Activated CD8-positive, alpha-beta T cell treated with anti-CD3 and anti-CD28 coated beads, Interleukin-2, amount 10 ng/mL, durations not matched to agents 7 days and 5 days (primary cell): ENCODE data around the gene SYNE2. TPM values are rescaled to one million over a fixed set of nuclear protein-coding genes. Genes with fewer than 3 reads are reported as not detected.

Source experiments
- ATAC-seq: fragments of 150-1000 bp; cut with Tn5 transposase; one replicate; pipeline ENCODE4 v1.10.0; 2021; ENCODE audit warnings: moderate library complexity
- CTCF ChIA-PET: fragments of 350-600 bp; sonication (Branson Sonifier 250); formaldehyde crosslinking; loops from one replicate; lab custom pipeline; 2021; ENCODE audit warnings: antibody characterized with exemption; lab: Charles Lee
- POLR2A ChIA-PET: fragments of 350-600 bp; sonication (Branson Sonifier 250); formaldehyde crosslinking; loops from one replicate; lab custom pipeline; 2021; ENCODE audit warnings: antibody characterized with exemption; lab: Charles Lee
- DNase-seq: peaks from one replicate; pipeline ENCODE4 v3.0.0-alpha.2; 2020
- H3K27ac Mint-ChIP-seq: one replicate; pipeline ENCODE4 v1.8.0; 2021; ENCODE audit warnings: mild to moderate bottlenecking, mixed read lengths
- H3K27me3 Mint-ChIP-seq: one replicate; pipeline ENCODE4 v1.8.0; 2021; ENCODE audit warnings: low read depth, mixed read lengths
- H3K36me3 Mint-ChIP-seq: one replicate; pipeline ENCODE4 v1.8.0; 2021; ENCODE audit warnings: low read depth, mixed read lengths
- H3K4me1 Mint-ChIP-seq: one replicate; pipeline ENCODE4 v1.8.0; 2021; ENCODE audit warnings: low read depth, mixed read lengths
- H3K4me3 Mint-ChIP-seq: one replicate; pipeline ENCODE4 v1.8.0; 2021; ENCODE audit warnings: mild to moderate bottlenecking, mixed read lengths
- H3K9me3 Mint-ChIP-seq: one replicate; pipeline ENCODE4 v1.8.0; 2022; ENCODE audit warnings: mixed read lengths; ENCODE audit not compliant: insufficient read depth
- total RNA-seq, 2 experiments: library from RNA; stranded (reverse); gene quantifications; one replicate each; pipeline ENCODE4 v1.2.3, GENCODE V29; 2021

The SYNE2 gene
- total RNA-seq, 2 experiments from 2014 or later: 198 to 206 TPM

DNA sequence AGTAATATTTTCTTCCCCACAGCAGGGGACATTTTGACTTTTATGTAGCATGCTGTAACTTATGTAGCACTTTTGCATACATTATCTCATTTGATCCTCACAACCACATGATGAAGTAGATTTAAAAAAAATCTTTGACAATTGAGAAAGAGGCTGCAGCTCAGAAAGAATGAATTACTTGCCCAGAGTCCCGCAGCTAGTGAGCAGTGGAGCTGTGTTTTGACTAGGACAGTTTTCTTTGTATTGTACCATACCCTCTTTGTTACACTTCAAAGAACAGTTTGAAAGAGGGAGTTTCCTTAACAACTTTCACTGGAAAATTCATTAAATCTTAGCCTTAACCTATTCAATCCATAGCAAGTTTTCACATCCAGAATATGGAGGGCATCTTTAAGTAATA lies 58.6 kb downstream of the SYNE2 start:
- POLR2A ChIA-PET: no interaction called here
- H3K36me3 Mint-ChIP-seq: peaks cover 50% of the 10 kb centered on the region
- H3K9me3 Mint-ChIP-seq: no peaks in the 10 kb centered on the region
- no peak overlapping the region for H3K27ac Mint-ChIP-seq
- ATAC-seq (no peak), DNase-seq (no peak)
- no peaks in the 10 kb centered on the region for H3K27me3 Mint-ChIP-seq
- CTCF ChIA-PET: no interaction called here
- peaks cover 33% of the 10 kb centered on the region for H3K4me1 Mint-ChIP-seq
- H3K4me3 Mint-ChIP-seq: no peak overlapping the region

DNA sequence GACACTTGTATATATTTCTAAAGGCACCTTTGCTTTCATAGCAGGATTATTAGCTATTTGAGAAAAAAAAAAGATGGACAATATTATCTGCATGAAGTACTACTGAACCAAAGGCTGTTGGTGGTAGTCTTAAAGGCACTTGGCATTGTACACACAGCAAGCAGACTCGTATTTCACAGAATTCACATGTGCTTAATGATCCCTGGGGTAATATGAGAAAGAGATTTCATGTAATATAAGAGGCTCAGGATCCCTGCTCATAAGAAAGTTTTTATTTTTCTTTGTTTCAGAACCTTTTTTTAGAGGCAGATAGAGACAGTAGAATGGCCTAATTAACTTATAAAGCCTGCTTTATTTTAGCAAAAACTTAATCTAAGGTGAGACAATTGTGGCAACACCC lies 59.5 kb downstream of the SYNE2 start:
- Mint-ChIP-seq H3K27me3 (no peaks in the 10 kb centered on the region), H3K4me3 (no peak overlapping the region), H3K36me3 (peaks cover 49% of the 10 kb centered on the region), H3K9me3 (no peaks in the 10 kb centered on the region), H3K4me1 (peaks cover 33% of the 10 kb centered on the region), H3K27ac (no peak overlapping the region)
- no peak for DNase-seq
- ChIA-PET CTCF (no interaction called here), POLR2A (no interaction called here)
- ATAC-seq: no peak

DNA sequence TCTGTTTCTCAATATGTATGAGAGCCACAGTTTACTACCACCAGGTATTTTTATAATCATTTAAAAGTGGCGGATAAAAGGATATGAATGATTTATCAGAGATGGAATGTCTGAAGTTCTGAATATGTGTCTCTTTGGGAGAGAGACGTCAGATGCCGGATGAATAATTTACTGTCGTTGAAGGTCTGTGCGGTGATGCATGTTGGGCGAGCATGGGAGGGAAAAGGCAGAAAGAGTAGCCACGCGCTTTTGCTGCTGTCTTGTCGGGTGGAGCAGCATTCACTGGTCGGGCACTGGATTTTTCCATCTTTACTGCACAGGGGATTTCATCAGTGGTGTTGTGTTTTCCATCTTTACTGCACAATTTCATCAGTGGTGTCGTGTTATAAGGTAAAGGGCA lies 65.6 kb downstream of the SYNE2 start:
- Mint-ChIP-seq H3K36me3 (peaks cover 28% of the 10 kb centered on the region), H3K9me3 (no peaks in the 10 kb centered on the region), H3K4me1 (peaks cover 12% of the 10 kb centered on the region), H3K27me3 (no peaks in the 10 kb centered on the region), H3K4me3 (no peak overlapping the region), H3K27ac (no peak overlapping the region)
- POLR2A ChIA-PET: no interaction called here
- CTCF ChIA-PET: interaction anchor here (1.2 kb wide), 1 partner anchor 119 kb away, joined by 3 read pairs; no protein-coding TSS in a partner anchor
- no peak for ATAC-seq
- DNase-seq: no peak

DNA sequence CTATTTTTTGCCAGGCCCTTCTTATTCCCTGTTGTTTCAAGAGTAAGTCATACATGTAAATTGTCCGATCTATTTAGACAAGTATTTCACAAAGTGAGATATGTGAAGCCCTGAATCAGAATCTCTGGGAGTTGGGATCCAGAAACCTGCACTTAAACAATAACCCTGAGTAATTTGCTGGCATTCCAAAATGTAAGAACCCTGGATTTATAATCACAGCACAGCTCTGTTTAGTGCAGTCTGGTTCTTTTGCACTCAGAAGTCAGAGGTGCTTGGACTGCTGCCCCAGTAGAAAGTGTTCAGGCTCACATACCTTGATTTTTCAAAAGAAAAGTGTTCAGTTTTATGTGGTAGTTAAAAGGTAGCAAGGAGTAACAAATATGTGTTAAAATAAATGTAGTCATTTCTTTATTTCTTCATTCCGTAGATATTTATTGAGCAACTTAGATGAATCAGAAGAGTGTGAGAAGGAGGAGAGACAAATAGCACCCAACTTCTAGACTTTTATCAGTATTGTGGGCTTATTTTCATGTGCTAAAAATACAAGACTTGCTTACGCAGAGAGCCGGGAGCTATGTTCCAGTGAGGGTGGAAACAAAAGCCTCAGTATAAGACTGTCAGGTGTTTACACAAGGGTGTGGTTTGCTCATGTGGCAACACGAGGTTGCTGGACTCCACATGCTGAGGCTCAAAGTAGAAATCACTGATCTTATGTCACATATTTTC lies 70.1 kb downstream of the SYNE2 start:
- Mint-ChIP-seq H3K27ac (peak overlapping the region; percentile 32), H3K4me3 (no peak overlapping the region), H3K27me3 (no peaks in the 10 kb centered on the region), H3K9me3 (peaks cover 3% of the 10 kb centered on the region), H3K4me1 (peaks cover 12% of the 10 kb centered on the region), H3K36me3 (peaks cover 42% of the 10 kb centered on the region)
- ATAC-seq (peak; percentile 57), DNase-seq (no peak)
- POLR2A ChIA-PET: no interaction called here
- CTCF ChIA-PET: interaction anchor here (0.7 kb wide), 1 partner anchor 88 kb away, joined by 3 read pairs; no protein-coding TSS in a partner anchor

DNA sequence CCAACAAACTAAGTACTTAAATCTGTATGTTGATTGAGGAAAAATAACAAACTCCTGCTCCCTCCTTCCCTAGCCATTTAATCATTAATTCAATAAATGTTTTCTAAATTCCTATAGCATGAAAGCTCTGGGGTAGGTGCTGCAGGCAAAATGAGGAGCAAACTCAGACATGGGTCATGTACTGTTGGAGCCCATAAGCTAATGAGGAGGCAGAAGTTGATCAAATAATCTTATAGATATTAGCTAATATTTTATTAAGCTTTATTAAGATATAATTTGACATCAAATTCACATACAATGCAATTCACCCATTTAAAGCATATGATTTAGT lies 70.6 kb downstream of the SYNE2 start:
- Mint-ChIP-seq H3K27ac (no peak overlapping the region), H3K9me3 (peaks cover 3% of the 10 kb centered on the region), H3K27me3 (no peaks in the 10 kb centered on the region), H3K4me1 (peaks cover 15% of the 10 kb centered on the region), H3K36me3 (peaks cover 45% of the 10 kb centered on the region), H3K4me3 (no peak overlapping the region)
- no peak for DNase-seq
- CTCF ChIA-PET: interaction anchor here (0.7 kb wide), 1 partner anchor 88 kb away, joined by 3 read pairs; no protein-coding TSS in a partner anchor
- no peak for ATAC-seq
- POLR2A ChIA-PET: no interaction called here

DNA sequence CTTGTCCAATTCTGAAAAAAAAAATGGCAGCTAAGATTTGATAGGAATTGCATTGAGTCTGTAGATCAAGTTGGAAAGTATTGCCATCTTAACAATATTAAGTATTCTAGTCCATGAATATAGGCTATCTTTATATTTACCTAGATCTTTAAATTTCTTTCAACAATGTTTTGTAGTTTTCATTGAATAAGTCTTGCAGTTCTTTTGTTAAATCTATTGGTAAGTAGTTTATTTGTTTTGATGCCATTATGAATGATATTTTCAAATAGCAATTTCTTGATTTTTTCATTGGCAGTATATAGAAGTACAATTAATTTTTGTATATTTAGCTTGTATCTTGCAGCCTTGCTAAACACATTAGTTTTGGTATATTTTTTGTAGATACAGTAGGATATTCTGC lies 71.6 kb downstream of the SYNE2 start:
- ChIA-PET POLR2A (interaction anchor here (1.0 kb wide), 1 partner anchor 9 kb away, joined by 3 read pairs; no protein-coding TSS in a partner anchor), CTCF (no interaction called here)
- Mint-ChIP-seq H3K4me3 (no peak overlapping the region), H3K27me3 (no peaks in the 10 kb centered on the region), H3K27ac (no peak overlapping the region), H3K9me3 (peaks cover 3% of the 10 kb centered on the region), H3K4me1 (peaks cover 15% of the 10 kb centered on the region), H3K36me3 (peaks cover 44% of the 10 kb centered on the region)
- ATAC-seq (no peak), DNase-seq (no peak)

DNA sequence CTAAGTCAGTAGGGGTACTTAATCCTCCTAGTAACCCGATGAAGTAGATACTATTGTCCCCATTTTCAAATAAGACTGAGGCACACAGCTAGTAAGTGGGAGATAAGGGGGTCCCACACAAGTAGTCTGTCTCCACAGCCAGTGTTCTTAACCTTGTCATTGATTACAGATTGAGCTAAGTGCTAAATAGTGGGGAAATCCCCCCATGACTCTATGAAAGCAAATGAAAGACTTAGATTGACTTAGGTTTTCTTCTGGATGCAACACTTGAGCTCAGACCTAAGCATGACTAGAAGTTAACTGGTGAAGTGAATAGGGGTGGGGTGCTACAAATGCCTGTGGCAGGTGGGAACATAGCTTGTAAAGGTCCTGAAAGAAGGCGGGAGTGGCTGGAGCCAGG lies 73.8 kb downstream of the SYNE2 start:
- Mint-ChIP-seq H3K9me3 (peaks cover 3% of the 10 kb centered on the region), H3K36me3 (peaks cover 49% of the 10 kb centered on the region), H3K4me3 (no peak overlapping the region), H3K4me1 (peaks cover 19% of the 10 kb centered on the region), H3K27me3 (no peaks in the 10 kb centered on the region), H3K27ac (no peak overlapping the region)
- ATAC-seq: no peak
- CTCF ChIA-PET: interaction anchor here (0.5 kb wide), 1 partner anchor 131 kb away, joined by 3 read pairs; no protein-coding TSS in a partner anchor
- POLR2A ChIA-PET: no interaction called here
- DNase-seq: no peak

DNA sequence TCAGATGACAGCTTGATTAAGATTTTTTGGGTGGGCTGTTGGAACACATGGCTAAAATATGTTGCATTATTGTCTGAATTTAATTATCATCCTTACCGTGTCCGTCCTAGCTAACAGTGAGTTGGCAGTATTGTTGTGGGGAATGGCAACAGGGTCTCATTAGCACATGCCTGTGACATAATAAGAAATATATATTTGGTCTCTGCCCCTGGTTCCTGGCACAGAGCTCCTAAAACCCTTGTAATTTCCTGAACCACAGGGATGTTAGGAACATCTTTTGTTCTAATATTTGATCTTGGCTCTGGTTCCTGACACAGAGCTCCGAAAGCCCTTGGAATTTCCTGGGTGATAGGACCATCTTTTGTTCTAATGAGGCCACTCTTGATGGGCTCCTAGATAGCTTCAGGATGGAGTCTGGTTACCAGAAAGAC lies 76.0 kb downstream of the SYNE2 start:
- H3K27me3 Mint-ChIP-seq: no peaks in the 10 kb centered on the region
- H3K27ac Mint-ChIP-seq: no peak overlapping the region
- ATAC-seq (no peak), DNase-seq (no peak)
- POLR2A ChIA-PET: interaction anchor here (1.1 kb wide), 1 partner anchor 76 kb away, joined by 3 read pairs; the partner anchor contains the start of gene SYNE2
- peaks cover 45% of the 10 kb centered on the region for H3K36me3 Mint-ChIP-seq
- CTCF ChIA-PET: interaction anchor here (0.8 to 1.7 kb wide), 4 partner anchors 10 to 403 kb away, joined by 3 to 4 read pairs (median 3); no protein-coding TSS in a partner anchor
- H3K4me1 Mint-ChIP-seq: peaks cover 23% of the 10 kb centered on the region
- peaks cover 3% of the 10 kb centered on the region for H3K9me3 Mint-ChIP-seq
- H3K4me3 Mint-ChIP-seq: no peak overlapping the region

DNA sequence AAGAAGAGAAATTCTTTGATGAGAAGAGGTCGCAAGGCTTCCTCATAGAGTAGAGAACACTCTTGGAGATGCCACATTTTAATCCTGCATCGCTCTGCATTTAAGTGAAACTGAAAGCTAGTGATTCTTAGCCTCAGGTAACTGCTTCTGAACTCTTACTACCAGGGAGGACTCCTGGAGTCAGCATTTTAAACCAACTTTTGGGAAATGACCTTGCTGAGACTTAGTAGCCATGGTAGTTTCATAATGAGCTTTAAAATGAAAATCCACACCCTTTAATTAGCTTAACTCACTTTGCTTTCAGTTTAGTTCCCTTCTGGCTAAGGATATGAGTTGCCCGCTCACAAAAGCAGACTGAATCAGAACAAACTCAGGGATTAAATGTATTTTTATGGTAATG lies 80.3 kb downstream of the SYNE2 start:
- peak overlapping the region; percentile 7 for H3K27ac Mint-ChIP-seq
- ChIA-PET POLR2A (interaction anchor here (1.2 kb wide), 1 partner anchor 9 kb away, joined by 3 read pairs; no protein-coding TSS in a partner anchor), CTCF (interaction anchor here (0.8 to 1.5 kb wide), 3 partner anchors 16 to 26 kb away, joined by 3 to 5 read pairs (median 3); no protein-coding TSS in a partner anchor)
- H3K4me3 Mint-ChIP-seq: peak overlapping the region; percentile 6
- peaks cover 22% of the 10 kb centered on the region for H3K36me3 Mint-ChIP-seq
- DNase-seq (no peak), ATAC-seq (peak; percentile 79)
- no peaks in the 10 kb centered on the region for H3K27me3 Mint-ChIP-seq
- H3K4me1 Mint-ChIP-seq: peaks cover 33% of the 10 kb centered on the region
- H3K9me3 Mint-ChIP-seq: no peaks in the 10 kb centered on the region

DNA sequence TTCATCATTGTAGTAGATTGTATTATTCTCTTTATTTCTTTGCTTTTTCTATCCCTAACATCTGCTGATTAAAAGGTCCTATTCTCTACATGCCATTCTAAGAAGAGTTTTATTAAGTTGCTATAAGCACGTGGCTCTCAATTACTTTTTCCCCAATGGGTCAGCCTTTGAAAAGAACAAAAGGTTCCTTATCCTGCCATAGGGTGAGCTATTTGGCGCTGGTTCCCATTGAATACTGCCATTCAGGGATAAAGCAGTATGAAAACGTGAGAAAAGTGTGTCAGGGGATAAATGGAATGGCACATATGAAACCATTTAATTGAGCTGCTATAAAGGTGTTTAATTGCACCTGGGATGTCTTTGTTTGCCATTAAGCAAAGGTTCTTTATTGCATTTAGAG lies 80.9 kb downstream of the SYNE2 start:
- CTCF ChIA-PET: interaction anchor here (0.8 to 1.5 kb wide), 3 partner anchors 16 to 27 kb away, joined by 3 to 5 read pairs (median 3); no protein-coding TSS in a partner anchor
- ATAC-seq: no peak
- H3K4me1 Mint-ChIP-seq: peaks cover 32% of the 10 kb centered on the region
- no peak overlapping the region for H3K4me3 Mint-ChIP-seq
- H3K27me3 Mint-ChIP-seq: no peaks in the 10 kb centered on the region
- no peaks in the 10 kb centered on the region for H3K9me3 Mint-ChIP-seq
- H3K27ac Mint-ChIP-seq: no peak overlapping the region
- H3K36me3 Mint-ChIP-seq: peaks cover 18% of the 10 kb centered on the region
- POLR2A ChIA-PET: interaction anchor here (1.2 kb wide), 1 partner anchor 10 kb away, joined by 3 read pairs; no protein-coding TSS in a partner anchor
- no peak for DNase-seq

DNA sequence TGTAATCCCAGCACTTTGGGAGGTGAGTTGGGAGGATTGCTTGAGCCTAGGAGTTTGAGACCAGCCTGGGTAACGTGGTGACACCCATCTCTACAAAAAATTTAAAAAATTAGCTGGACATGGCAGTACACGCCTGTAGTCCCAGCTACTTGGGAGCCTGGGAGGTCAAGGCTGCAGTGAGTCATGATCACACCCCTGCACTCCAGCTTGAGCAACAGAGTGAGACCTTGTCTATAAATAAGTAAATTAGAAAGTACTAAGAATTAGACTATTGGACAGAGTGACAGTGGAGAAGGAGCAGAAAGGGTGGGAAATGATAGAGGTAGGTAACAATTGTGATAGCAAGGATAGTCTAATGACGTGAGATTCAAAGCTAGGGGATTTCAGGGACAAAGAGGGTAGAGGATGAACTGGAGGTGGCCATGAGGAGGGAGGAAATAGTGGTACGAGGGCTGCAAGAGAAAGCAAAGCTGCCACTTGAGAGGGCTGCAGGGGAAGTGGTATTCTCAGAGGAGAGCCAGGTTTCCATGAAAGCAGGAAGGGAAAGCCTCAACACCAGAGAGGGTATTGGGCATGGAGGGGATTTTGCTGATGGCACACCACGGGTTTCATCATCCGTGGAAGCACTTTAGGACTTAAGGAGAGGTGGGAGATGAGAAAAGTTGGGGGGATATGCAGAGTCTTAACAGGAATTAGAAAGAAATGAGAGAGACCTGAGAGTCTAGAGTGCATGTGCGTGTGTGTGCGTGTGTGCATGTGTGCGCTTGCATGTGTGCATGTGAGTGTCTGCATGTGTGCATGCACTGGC lies 85.6 kb downstream of the SYNE2 start:
- Mint-ChIP-seq H3K27ac (no peak overlapping the region), H3K27me3 (no peaks in the 10 kb centered on the region), H3K36me3 (peaks cover 33% of the 10 kb centered on the region), H3K4me1 (peaks cover 54% of the 10 kb centered on the region), H3K9me3 (no peaks in the 10 kb centered on the region), H3K4me3 (no peak overlapping the region)
- ATAC-seq (peak; percentile 71), DNase-seq (peak; percentile 69)
- CTCF ChIA-PET: interaction anchor here (1.0 to 2.1 kb wide), 2 partner anchors 10 to 75 kb away, joined by 3 to 7 read pairs; no protein-coding TSS in a partner anchor
- POLR2A ChIA-PET: interaction anchor here (0.6 to 1.3 kb wide), 4 partner anchors 12 to 86 kb away, joined by 3 to 6 read pairs (median 4); partner anchors contain the start of gene SYNE2
